CD4-positive, alpha-beta T cell treated with Interferon alpha-2 for 1 hour (primary cell): ENCODE results near the gene IL20RB.
"Not testable (repeated sequence)": the region's sequence is repeated elsewhere in the genome, so short reads cannot be mapped to it uniquely, and the experiment has no call there.

Source experiments
- DNase-seq, 2 donors: peaks; one replicate each; pipeline ENCODE4 v3.0.0-alpha.2; 2020 to 2022

IL20RB gene

GRCh38 chr3:136988651-136989050 is 30.9 kb downstream of the IL20RB start:
- no peak for DNase-seq

DNA sequence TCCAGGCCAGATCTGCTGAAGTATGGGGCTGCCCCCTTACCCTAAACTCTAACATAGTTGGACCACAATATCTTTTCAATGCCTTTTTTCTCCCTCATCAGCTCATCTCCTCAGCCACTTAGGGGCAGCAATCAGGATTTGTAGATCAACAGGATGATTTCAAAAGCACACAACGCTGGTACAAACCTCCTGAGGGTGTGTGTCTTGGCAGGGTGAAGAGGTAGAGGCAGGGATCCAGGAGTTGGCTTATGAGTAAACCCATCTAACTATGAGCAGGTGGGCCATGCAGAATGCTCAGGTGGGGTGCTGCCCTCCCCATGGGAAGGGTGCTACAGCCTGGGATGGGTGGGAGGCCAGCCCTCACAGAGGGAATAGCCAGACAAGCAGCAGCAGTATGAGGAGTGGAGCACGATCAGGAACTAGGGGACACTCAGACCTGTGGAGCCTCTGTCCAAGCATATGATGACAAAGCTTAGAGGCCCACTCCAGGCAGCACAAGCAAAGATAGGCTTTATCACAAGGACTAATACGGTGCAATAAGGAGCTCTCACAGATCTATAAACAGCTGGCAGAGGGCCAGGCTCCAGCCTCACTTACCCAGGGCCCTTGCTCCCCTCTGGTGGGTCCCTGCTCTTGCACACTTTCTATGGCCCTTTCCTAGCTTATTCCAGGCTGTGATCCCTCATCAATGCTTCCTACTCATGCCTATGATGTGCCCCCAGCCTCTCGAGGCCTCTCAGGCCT is 32.2 kb downstream of the IL20RB start:
- DNase-seq: no peak

DNA sequence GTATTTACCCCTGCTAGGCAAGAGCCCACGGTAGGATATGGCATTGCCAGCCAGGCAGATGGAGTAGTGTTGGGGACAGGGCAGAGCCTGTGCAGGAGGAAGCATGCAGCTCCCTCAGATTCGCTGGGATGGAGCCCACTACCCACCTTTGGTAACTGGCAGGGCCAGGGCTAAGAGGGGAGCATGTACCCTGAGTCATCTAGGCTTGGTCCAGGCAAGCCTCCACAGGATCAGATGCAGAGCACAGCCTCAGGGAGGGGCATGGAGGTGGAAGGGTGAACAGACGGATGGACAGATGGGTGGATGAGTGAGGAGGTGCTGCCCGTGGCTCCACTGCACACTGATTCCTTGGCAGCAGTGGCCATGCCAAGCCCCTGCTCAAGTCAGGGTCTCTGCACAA is 33.0 kb downstream of the IL20RB start:
- DNase-seq: no peak

GRCh38 chr3:136992115-136992514 is 34.3 kb downstream of the IL20RB start:
- no peak for DNase-seq

GRCh38 chr3:136994772-136995516 is 37.2 kb downstream of the IL20RB start:
- DNase-seq: no peak

DNA sequence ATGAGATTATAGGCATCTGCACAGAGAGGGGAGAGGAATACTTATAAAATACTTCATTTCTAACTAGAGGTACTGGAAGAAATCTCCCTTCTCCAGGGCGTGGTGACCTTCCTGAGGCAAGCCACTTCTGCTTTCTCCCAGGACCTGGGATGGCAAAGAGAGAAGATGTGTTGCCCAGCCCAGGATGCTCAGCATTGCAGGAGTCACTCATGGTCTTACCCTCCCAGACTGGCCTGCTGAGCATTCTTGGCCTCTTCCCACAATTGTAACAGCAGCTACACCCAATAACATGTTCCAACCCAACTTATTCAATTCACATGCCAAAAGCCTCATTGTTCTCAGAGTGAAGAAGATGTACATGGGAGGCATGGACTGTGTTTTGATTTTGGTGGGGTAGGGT is 37.9 kb downstream of the IL20RB start:
- DNase-seq: no peak

GRCh38 chr3:137000039-137000438 is 42.3 kb downstream of the IL20RB start:
- DNase-seq: no peak

DNA sequence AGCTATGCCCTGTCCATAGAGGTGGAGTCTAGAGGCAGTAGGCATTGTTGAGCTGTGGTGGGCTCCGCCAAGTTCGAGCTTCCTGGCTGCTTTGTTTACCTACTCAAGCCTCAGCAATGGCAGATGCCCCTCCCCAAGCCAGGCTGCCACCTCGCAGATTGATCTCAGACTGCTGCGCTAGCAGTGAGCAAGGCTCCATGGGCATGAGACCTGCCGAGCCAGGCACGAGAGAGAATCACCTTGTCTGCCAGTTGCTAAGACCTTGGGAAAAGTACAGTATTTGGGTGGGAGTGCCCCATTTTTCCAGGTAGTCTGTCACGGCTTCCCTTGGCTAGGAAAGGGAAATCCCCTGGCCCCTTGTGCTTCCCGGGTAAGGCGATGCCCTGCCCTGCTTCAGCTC is 49.6 kb downstream of the IL20RB start:
- DNase-seq: not testable (repeated sequence)

GRCh38 chr3:137008131-137008530 is 50.3 kb downstream of the IL20RB start:
- DNase-seq: no peak

GRCh38 chr3:137008976-137009375 is 51.2 kb downstream of the IL20RB start:
- DNase-seq: no peak

GRCh38 chr3:137010137-137010536 is 52.4 kb downstream of the IL20RB start:
- DNase-seq: no peak

DNA sequence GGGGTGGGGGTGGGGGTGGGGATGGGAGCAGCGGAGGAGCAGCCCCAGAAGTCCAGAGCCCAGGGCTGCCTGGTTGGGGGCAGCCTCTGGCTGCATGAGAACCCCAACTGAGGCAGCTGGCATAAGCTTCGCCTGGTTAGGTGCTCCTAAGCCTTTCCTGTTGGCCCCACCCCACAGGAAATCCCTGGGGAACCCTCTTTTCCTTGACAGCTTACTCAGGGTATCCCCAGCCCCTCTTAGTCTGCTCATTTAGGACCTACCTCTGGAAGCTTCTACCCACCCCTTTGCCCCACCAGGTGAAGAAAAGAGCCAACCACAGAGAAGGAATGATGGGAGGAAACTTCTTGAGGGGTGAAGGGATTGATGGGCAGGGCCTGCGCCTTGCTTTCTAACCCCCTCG is 53.4 kb downstream of the IL20RB start:
- DNase-seq: no peak

DNA sequence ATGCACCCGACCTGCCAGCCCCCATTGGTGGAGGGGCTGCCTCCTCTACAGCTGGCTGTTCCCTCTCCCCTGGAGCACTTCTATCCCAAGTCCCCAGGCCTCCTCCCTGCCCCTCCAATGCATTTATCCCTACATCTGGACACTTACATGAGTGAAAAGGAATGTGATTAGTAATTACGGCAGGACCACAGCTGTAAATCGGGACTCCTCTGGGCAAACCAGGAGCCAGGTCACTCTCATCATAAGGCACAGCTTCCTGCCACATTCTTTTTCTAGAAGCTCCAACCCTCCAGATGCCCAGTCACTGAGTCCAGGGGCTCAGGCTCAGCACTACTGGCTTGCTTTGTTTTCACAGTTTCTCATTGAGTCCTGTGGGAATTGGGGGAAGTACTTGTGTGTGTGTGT is 54.3 kb downstream of the IL20RB start:
- no peak for DNase-seq

DNA sequence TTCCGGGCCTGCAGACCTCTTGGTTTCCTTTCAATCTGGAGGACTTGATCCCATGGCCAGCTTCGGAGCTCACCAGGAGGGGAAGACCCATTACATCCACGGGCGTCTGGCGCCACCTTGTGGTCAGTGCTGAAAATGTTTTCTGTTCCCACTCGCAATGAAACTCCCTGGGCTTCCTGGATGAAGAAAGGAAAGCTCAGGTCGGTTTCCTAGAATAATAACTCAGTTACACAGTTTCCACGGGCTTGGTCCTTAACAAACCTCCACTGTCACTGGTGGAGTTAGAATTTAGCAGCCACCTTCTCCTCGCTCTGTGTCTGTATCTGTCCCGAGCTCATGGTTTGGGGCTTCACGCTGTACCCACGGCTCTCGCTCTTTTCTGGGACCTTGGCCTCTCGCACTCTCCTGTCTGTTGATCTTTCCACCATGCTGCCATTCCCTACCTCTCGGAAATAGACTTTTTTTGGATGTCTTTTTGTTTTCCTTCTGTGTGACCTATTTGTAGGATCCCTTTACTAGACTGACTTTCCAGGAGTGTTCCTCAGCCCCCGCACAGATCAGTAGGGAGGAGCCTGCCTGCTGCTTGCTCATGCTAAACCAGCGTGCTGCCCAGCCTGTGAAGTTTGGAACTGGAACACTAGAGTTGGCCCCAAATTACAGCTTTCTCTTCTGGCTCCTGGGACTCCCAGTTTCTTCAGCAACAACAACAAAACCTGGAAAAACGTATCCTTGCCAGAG is 56.3 kb downstream of the IL20RB start:
- peak; percentile 79 to 86 for DNase-seq

DNA sequence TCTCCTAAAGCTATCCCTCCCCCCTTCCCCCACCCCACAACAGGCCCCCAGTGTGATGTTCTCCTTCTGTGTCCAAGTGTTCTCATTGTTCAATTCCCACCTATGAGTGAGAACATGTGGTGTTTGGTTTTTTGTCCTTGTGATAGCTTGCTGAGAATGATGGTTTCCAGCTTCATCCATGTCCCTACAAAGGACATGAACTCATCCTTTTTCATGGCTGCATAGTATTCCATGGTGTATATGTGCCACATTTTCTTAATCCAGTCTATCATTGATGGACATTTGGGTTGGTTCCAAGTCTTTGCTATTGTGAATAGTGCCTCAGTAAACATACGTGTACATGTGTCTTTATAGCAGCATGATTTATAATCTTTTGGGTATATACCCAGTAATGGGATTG is 59.5 kb downstream of the IL20RB start:
- DNase-seq: not testable (repeated sequence)

DNA sequence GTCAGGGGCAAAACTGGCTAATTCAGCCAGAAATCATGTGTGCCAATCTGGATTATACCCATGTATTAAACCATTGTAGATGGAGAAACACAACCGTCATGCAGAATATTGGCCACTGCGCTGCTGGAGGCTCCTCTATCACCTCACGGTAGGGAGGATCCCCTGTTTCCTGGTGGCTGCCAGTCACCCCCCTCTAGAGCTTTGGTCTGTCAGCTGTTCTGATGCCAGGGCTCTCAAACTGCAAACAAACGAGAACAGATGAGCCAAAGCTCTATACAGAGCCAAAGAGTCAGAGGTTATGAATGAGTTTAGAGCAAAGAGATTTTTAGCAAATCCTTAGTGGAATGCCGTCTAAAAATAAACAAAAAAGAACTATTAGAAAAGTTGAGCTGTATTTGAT is 62.5 kb downstream of the IL20RB start:
- DNase-seq: no peak

DNA sequence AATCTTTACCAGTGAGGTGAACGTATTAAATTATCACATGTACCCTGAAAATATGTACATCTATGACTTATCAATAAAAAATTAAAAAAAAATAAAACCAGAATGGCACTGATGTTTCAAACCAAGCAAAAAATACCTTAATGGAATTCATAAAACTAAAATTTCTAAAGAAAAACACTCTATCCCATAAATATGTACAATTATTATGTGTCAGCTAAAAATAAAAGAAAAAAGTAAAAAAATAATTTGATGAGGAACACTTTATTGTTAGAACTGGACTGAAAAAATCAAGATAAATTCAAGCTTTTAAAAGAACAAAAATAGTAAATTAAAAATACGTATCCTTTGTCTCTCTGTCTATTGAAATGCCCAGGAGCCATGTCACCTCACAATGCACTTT is 63.1 kb downstream of the IL20RB start:
- no peak for DNase-seq

GRCh38 chr3:137024348-137024747 is 66.6 kb downstream of the IL20RB start:
- DNase-seq: no peak

DNA sequence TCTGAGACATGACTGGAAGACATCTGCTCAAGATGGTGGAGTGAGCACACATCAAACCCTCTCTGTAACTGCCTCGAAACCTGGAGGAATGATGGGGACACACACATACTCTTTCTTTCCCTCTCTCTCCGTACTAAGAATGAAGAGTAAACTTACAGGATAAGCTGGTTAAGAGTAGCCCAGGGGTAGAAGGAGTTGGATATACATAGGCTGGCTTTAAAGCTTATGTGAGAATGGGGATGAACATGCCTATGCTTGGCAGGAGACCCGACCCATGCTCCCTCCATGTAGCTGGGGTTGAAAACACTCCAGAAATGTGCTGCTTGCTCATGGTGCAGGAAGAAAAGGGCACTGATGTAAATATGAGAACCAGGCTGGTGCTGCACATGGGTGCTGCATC is 68.9 kb downstream of the IL20RB start:
- DNase-seq: no peak

DNA sequence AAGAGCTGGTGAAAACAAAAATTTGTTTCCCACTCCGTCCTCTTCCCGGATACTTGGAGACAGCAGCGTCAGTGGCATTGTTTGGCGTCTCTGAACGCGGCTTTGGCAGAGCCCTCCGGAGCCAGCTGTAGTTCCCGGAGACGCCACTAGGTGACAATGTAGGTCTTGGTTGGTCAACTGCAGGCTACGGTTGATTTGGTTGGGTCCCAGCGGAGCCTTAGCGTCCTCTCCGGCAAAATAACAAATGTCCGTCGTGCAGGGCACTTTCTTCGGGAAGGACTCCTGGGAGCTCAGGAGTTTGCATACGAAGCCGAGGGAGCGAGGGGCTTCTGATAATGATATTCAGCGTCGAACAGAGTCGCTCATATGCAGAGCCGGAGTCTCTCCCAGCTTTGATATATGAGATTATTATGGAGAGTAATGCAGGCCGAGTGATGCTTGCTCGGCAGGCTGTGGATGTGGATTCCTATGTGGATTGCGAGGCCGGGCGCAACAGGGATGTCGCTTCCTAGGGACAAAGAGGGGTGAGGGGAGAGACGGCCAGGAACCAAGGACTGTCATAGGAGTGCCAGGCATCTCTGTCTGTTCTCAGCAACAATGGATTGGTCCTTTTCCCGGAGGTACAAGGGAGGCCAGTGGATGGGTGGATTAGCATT is 74.8 kb downstream of the IL20RB start:
- peak; percentile 59 to 67 for DNase-seq

DNA sequence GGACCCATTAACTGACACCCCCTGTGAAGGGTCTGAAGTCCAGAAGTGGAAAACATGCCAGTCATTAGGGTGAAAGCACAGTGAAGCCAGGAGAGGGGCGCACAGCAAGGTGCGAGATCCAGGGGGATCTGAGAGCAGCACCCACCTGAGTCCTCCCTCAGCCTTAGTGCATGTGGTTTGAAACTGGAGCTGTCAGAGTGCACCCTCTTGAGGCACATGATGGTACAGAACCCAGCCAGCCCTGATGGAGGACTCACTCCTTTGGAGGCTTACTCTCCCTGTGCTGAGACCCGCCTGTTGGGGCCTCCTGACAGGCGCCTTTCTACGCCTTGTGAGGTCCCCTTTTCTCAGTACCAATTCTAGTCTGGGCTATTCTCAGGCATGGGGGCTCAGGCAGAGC is 77.8 kb downstream of the IL20RB start:
- no peak for DNase-seq

GRCh38 chr3:137039570-137039969 is 81.8 kb downstream of the IL20RB start:
- no peak for DNase-seq

- no peak for DNase-seq
Observed at GRCh38 chr3:137041251-137041650, 83.5 kb downstream of the IL20RB start.
